IMR-90 (cell line): ENCODE data around the gene HAGHL. TPM values are rescaled to one million over a fixed set of nuclear protein-coding genes. Genes with fewer than 3 reads are reported as not detected.

Experiments
- ATAC-seq: fragments of 200-7000 bp; cut with Tn5 transposase; 2 replicates; pipeline ENCODE4 v1.9.1; 2020; ENCODE audit warnings: low read depth, mild to moderate bottlenecking, moderate library complexity
- BruUV-seq: library from RNA; stranded (reverse); fragments of 400-500 nt; replicated peaks from 2 replicates; lab custom pipeline; 2021; lab: Mats Ljungman, UMichigan
- CTCF ChIA-PET: fragments of 300-600 bp; formaldehyde crosslinking; extraction: SDS; loops from one replicate; lab custom pipeline; 2021; ENCODE audit warnings: antibody characterized with exemption; lab: Yijun Ruan, JAX
- POLR2A ChIA-PET: fragments of 300-600 bp; sonication (Branson Sonifier 250); formaldehyde crosslinking; loops from one replicate; lab custom pipeline; 2022; ENCODE audit warnings: antibody characterized with exemption; ENCODE audit not compliant: unreplicated experiment; lab: Charles Lee
- DNase-seq: peaks from one replicate; pipeline ENCODE4 v3.0.0; 2013
- H2AFZ ChIP-seq: replicated peaks from 2 replicates; pipeline ENCODE3; 2013; ENCODE audit warnings: low read length, mild to moderate bottlenecking; ENCODE audit not compliant: poor library complexity
- H2AK5ac ChIP-seq: 2 replicates; pipeline ENCODE4 v1.6.1; 2013; ENCODE audit warnings: low read depth, low read length, inconsistent platforms
- H2AK9ac ChIP-seq: replicated peaks from 2 replicates; pipeline ENCODE3; 2013; ENCODE audit warnings: mild to moderate bottlenecking, low read depth, low read length, moderate library complexity; ENCODE audit not compliant: poor library complexity
- H2BK120ac ChIP-seq: 2 replicates; pipeline ENCODE4 v1.6.1; 2013; ENCODE audit warnings: low read depth, low read length, inconsistent platforms
- H2BK15ac ChIP-seq: 3 replicates; pipeline ENCODE4 v1.6.1; 2013; ENCODE audit warnings: low read depth, low read length, inconsistent platforms
- H2BK20ac ChIP-seq: 2 replicates; pipeline ENCODE4 v1.6.1; 2013; ENCODE audit warnings: low read depth, mild to moderate bottlenecking, inconsistent platforms, low read length, moderate library complexity
- H2BK5ac ChIP-seq: 2 replicates; pipeline ENCODE4 v1.6.1; 2013; ENCODE audit warnings: mild to moderate bottlenecking, low read depth, low read length, inconsistent platforms; ENCODE audit not compliant: poor library complexity, severe bottlenecking
- H3K14ac ChIP-seq: replicated peaks from 2 replicates; pipeline ENCODE4 v1.6.1; 2013; ENCODE audit warnings: low read depth, low read length, inconsistent platforms
- H3K18ac ChIP-seq: 2 replicates; pipeline ENCODE4 v1.6.1; 2013; ENCODE audit warnings: low read depth, low read length, control low read depth
- H3K23ac ChIP-seq: 2 replicates; pipeline ENCODE4 v1.6.1; 2013; ENCODE audit warnings: low read depth, low read length, inconsistent platforms
- H3K27ac ChIP-seq: 2 replicates; pipeline ENCODE4 v1.5.1; 2013; ENCODE audit warnings: mild to moderate bottlenecking, control low read depth, low read length; ENCODE audit not compliant: insufficient read depth
- H3K27me3 ChIP-seq: 2 replicates; pipeline ENCODE4 v1.6.1; 2013; ENCODE audit warnings: low read length; ENCODE audit not compliant: control insufficient read depth, insufficient read depth
- H3K36me3 ChIP-seq: 2 replicates; pipeline ENCODE4 v1.6.1; 2013; ENCODE audit warnings: low read length, mixed read lengths; ENCODE audit not compliant: control insufficient read depth, insufficient read depth
- H3K4ac ChIP-seq: 2 replicates; pipeline ENCODE4 v1.6.1; 2013; ENCODE audit warnings: low read depth, low read length, inconsistent platforms
- H3K4me1 ChIP-seq: 2 replicates; pipeline ENCODE4 v1.6.1; 2013; ENCODE audit warnings: low read length, mixed read lengths; ENCODE audit not compliant: control insufficient read depth, insufficient read depth
- H3K4me2 ChIP-seq: 2 replicates; pipeline ENCODE4 v1.6.1; 2013; ENCODE audit warnings: low read depth, mild to moderate bottlenecking, control low read depth, low read length, moderate library complexity
- H3K4me3 ChIP-seq: 2 replicates; pipeline ENCODE4 v1.5.1; 2013; ENCODE audit warnings: low read depth, mild to moderate bottlenecking, control low read depth, low read length, moderate library complexity; ENCODE audit not compliant: insufficient read depth
- H3K56ac ChIP-seq: 2 replicates; pipeline ENCODE4 v1.6.1; 2013; ENCODE audit warnings: low read length, inconsistent platforms; ENCODE audit not compliant: insufficient read depth; ENCODE audit errors: extremely low read depth
- H3K79me1 ChIP-seq, 2 experiments: 2 replicates each; pipeline ENCODE4 v1.6.1; 2013; ENCODE audit warnings: low read length in 2 of 2, inconsistent platforms in 1 of 2, low read depth in 1 of 2
- H3K9ac ChIP-seq: 2 replicates; pipeline ENCODE4 v1.6.1; 2013; ENCODE audit warnings: low read depth, low read length, control low read depth
- H3K9me1 ChIP-seq: 2 replicates; pipeline ENCODE4 v1.6.1; 2013; ENCODE audit warnings: low read length, inconsistent platforms; ENCODE audit not compliant: insufficient read depth
- H3K9me3 ChIP-seq: 2 replicates; pipeline ENCODE4 v1.6.1; 2013; ENCODE audit warnings: low read length; ENCODE audit not compliant: control insufficient read depth, insufficient read depth
- H4K20me1 ChIP-seq: 2 replicates; pipeline ENCODE4 v1.6.1; 2013; ENCODE audit warnings: low read length, inconsistent platforms; ENCODE audit not compliant: insufficient read depth
- H4K5ac ChIP-seq: 2 replicates; pipeline ENCODE4 v1.6.1; 2013; ENCODE audit warnings: mild to moderate bottlenecking, low read depth, low read length, control low read depth
- H4K8ac ChIP-seq, 2 experiments: 2 replicates each; pipeline ENCODE4 v1.6.1; 2013; ENCODE audit warnings: low read depth in 2 of 2, low read length in 2 of 2, control low read depth in 1 of 2, inconsistent platforms in 1 of 2
- H4K91ac ChIP-seq: 2 replicates; pipeline ENCODE4 v1.6.1; 2013; ENCODE audit warnings: low read depth, low read length, inconsistent platforms; ENCODE audit not compliant: insufficient read depth
- MAFK ChIP-seq: IDR thresholded peaks from 2 replicates; pipeline ENCODE4 v1.6.1; 2012; ENCODE audit warnings: low read depth, low read length, improper control_type of control experiment
- MXI1 ChIP-seq: IDR thresholded peaks from 2 replicates; pipeline ENCODE4 v1.6.1; 2012; ENCODE audit warnings: low read depth, mild to moderate bottlenecking, low read length, moderate library complexity, borderline replicate concordance
- POLR2A ChIP-seq: IDR thresholded peaks from 2 replicates; pipeline ENCODE4 v1.6.1; 2012; ENCODE audit warnings: mild to moderate bottlenecking, low read depth, low read length
- RAD21 ChIP-seq: IDR thresholded peaks from 2 replicates; pipeline ENCODE4 v1.6.1; 2012; ENCODE audit warnings: low read length, improper control_type of control experiment
- RFX5 ChIP-seq: IDR thresholded peaks from 2 replicates; pipeline ENCODE4 v1.8.0; 2012; ENCODE audit warnings: low read depth, mild to moderate bottlenecking, low read length, moderate library complexity
- WGBS, 2 experiments: methylation state at CpG; one replicate each; pipeline versions ENCODE4 v1.1.5 to v1.1.7; 2013; ENCODE audit warnings: missing lambda C conversion rate in 2 of 2; ENCODE audit not compliant: insufficient read length in 1 of 2; ENCODE audit errors: extremely low coverage in 2 of 2; 5-methylcytosine and 5-hydroxymethylcytosine counted together
- dilution Hi-C: fragments of 300-500 bp; cut with HindIII; formaldehyde crosslinking; loops from one replicate; pipeline ENCODE4 v1.14.3; 2018; ENCODE audit warnings: low sequenced_read_pairs; ENCODE audit not compliant: unreplicated experiment
- in situ Hi-C: fragments of 300-500 bp; cut with MboI; formaldehyde crosslinking; loops from 3 replicates; pipeline ENCODE4 v1.14.3; 2019; ENCODE audit warnings: low sequenced_read_pairs, inconsistent platforms, mixed read lengths
- intact Hi-C: fragments of 100-400 bp; cut with micrococcal nuclease; formaldehyde crosslinking; loops from 2 replicates; pipeline ENCODE4 v1.10.0; 2022
- microRNA-seq, 2 experiments: library from miRNA; stranded (forward) in 1 of 2; unstranded in 1 of 2; fragments of 10-50 nt in 1 of 2; fragments of <30 nt in 1 of 2; gene quantifications in 1 of 2; microRNA quantifications in 1 of 2; one replicate each; pipeline versions ENCODE3 to v1.1.0; 2013 to 2020; ENCODE audit not compliant: insufficient read depth in 1 of 2, insufficient read length in 1 of 2, unreplicated experiment in 1 of 2
- polyA plus RNA-seq, 3 experiments: library from polyadenylated mRNA; depleted of rRNA; stranded (reverse); fragments of >200 nt; gene quantifications; 2 replicates each; pipeline ENCODE4 v1.2.3, GENCODE V29; 2012; ENCODE audit warnings: low replicate concordance in 1 of 3
- small RNA-seq, 5 experiments: library from RNA; depleted of rRNA; stranded (forward); fragments of <200 nt; gene quantifications; one replicate each; pipeline ENCODE3, GENCODE V24; 2012
- total RNA-seq: library from RNA; depleted of rRNA; stranded (reverse); fragments of >200 nt; gene quantifications from 2 replicates; pipeline ENCODE4 v1.2.3, GENCODE V29; 2012; rRNA removed
- TF ChIP-seq, protein P1 (sequence below): conservative IDR thresholded peaks from 2 replicates; pipeline ENCODE4 v1.5.1; 2012; ENCODE audit warnings: mild to moderate bottlenecking, low read depth, low read length, improper control_type of control experiment

HAGHL gene
- total and polyA plus RNA-seq, 2 of the 4 experiments (the other 2 are of a cell fraction): 3.0 to 12.5 TPM

GRCh38 chr16:778909-779527 lies 52.1 kb downstream of the HAGHL start:
- intact Hi-C loops: no loop called here
- Histone ChIP-seq H2AFZ (no peak overlapping the region), H2BK5ac (no peak overlapping the region), H4K5ac (no peak overlapping the region), H3K9ac (no peak overlapping the region), H3K18ac (no peak overlapping the region), H3K4ac (no peak overlapping the region), H3K9me1 (no peaks in the 10 kb centered on the region), H3K4me2 (no peak overlapping the region), H3K9me3 (no peaks in the 10 kb centered on the region), H4K20me1 (no peaks in the 10 kb centered on the region), H4K8ac (no peak overlapping the region), H3K27ac (no peak overlapping the region), H3K79me1 (no peaks in the 10 kb centered on the region), H2BK120ac (no peak overlapping the region), H2BK20ac (no peak overlapping the region), H2BK15ac (no peak overlapping the region), H3K4me3 (no peak overlapping the region), H3K4me1 (peaks cover 5% of the 10 kb centered on the region; the same call in 1 of the 2 replicates), H4K91ac (no peak overlapping the region), H3K23ac (no peak overlapping the region), H2AK5ac (no peak overlapping the region), H2AK9ac (no peak overlapping the region), H3K14ac (no peak overlapping the region), H3K56ac (no peak overlapping the region), H3K27me3 (peaks cover 9% of the 10 kb centered on the region; the same call in 1 of the 2 replicates), H3K36me3 (no peaks in the 10 kb centered on the region)
- ChIA-PET POLR2A (no interaction called here), CTCF (no interaction called here)
- dilution Hi-C loops: no loop called here
- ATAC-seq: no peak
- TF ChIP-seq POLR2A (no peak), RFX5 (no peak), MXI1 (no peak), RAD21 (no peak), MAFK (no peak)
- TF ChIP-seq, protein P1, sequence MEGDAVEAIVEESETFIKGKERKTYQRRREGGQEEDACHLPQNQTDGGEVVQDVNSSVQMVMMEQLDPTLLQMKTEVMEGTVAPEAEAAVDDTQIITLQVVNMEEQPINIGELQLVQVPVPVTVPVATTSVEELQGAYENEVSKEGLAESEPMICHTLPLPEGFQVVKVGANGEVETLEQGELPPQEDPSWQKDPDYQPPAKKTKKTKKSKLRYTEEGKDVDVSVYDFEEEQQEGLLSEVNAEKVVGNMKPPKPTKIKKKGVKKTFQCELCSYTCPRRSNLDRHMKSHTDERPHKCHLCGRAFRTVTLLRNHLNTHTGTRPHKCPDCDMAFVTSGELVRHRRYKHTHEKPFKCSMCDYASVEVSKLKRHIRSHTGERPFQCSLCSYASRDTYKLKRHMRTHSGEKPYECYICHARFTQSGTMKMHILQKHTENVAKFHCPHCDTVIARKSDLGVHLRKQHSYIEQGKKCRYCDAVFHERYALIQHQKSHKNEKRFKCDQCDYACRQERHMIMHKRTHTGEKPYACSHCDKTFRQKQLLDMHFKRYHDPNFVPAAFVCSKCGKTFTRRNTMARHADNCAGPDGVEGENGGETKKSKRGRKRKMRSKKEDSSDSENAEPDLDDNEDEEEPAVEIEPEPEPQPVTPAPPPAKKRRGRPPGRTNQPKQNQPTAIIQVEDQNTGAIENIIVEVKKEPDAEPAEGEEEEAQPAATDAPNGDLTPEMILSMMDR: no peak
- no TSS peak for BruUV-seq
- no peak for DNase-seq
- in situ Hi-C loops: no loop called here
- 86 to 100% methylated on average over 1 to 4 of the region's 6 CpGs for WGBS, 2 experiments

Small RNAs within 50 kb of the gene (microRNA-seq; reads per million reads assigned to microRNA genes)
- 0 reads per million in 2 experiments for gene MIR662

Small RNAs within 50 kb of the gene (small RNA-seq; reads per million reads assigned to genes)
- gene MIR662: 0 reads per million in 5 experiments

Other genes with a start within 250 kb of the HAGHL start
- gene CAPN15, start 199.4 kb upstream of the HAGHL start, total RNA-seq: 9.3 and 11.4 TPM in 2 replicates
- 24.3 and 36.0 TPM in 2 replicates for gene CAPN15, start 199.4 kb upstream of the HAGHL start, polyA plus RNA-seq (2012; rRNA removed)
- gene PRR35, start 166.7 kb upstream of the HAGHL start, total RNA-seq: not detected in 2 replicates
- not detected in 2 replicates for gene PRR35, start 166.7 kb upstream of the HAGHL start, polyA plus RNA-seq (2012; rRNA removed)
- 0.56 and 0.72 TPM in 2 replicates for gene NHLRC4, start 160.1 kb upstream of the HAGHL start, total RNA-seq
- gene NHLRC4, start 160.1 kb upstream of the HAGHL start, polyA plus RNA-seq (2012; rRNA removed): 0.65 and 0.84 TPM in 2 replicates
- 5.9 and 7.2 TPM in 2 replicates for gene PIGQ, start 157.1 kb upstream of the HAGHL start, total RNA-seq
- 36.8 and 40.5 TPM in 2 replicates for gene PIGQ, start 157.1 kb upstream of the HAGHL start, polyA plus RNA-seq (2012; rRNA removed)
- 6.8 and 6.9 TPM in 2 replicates for gene RAB40C, start 137.0 kb upstream of the HAGHL start, total RNA-seq
- 13.7 and 15.3 TPM in 2 replicates for gene RAB40C, start 137.0 kb upstream of the HAGHL start, polyA plus RNA-seq (2012; rRNA removed)
- not detected in 2 replicates for gene WFIKKN1, start 96.1 kb upstream of the HAGHL start, total RNA-seq
- 0.10 and 0.23 TPM in 2 replicates for gene WFIKKN1, start 96.1 kb upstream of the HAGHL start, polyA plus RNA-seq (2012; rRNA removed)
- 40.8 and 46.8 TPM in 2 replicates for gene METTL26, start 90.8 kb upstream of the HAGHL start, total RNA-seq
- gene METTL26, start 90.8 kb upstream of the HAGHL start, polyA plus RNA-seq (2012; rRNA removed): 128 and 184 TPM in 2 replicates
- 6.3 and 8.6 TPM in 2 replicates for gene MCRIP2, start 85.3 kb upstream of the HAGHL start, total RNA-seq
- 19.6 and 27.9 TPM in 2 replicates for gene MCRIP2, start 85.3 kb upstream of the HAGHL start, polyA plus RNA-seq (2012; rRNA removed)
- gene WDR90, start 77.7 kb upstream of the HAGHL start, total RNA-seq: 1.4 and 1.7 TPM in 2 replicates
- 18.7 and 21.7 TPM in 2 replicates for gene WDR90, start 77.7 kb upstream of the HAGHL start, polyA plus RNA-seq (2012; rRNA removed)
- 20.0 and 20.3 TPM in 2 replicates for gene RHOT2, start 59.0 kb upstream of the HAGHL start, total RNA-seq
- 181 and 228 TPM in 2 replicates for gene RHOT2, start 59.0 kb upstream of the HAGHL start, polyA plus RNA-seq (2012; rRNA removed)
- 0.72 and 0.83 TPM in 2 replicates for gene RHBDL1, start 51.4 kb upstream of the HAGHL start, total RNA-seq
- 4.1 and 4.8 TPM in 2 replicates for gene RHBDL1, start 51.4 kb upstream of the HAGHL start, polyA plus RNA-seq (2012; rRNA removed)
- 162 and 183 TPM in 2 replicates for gene STUB1, start 46.7 kb upstream of the HAGHL start, total RNA-seq
- gene STUB1, start 46.7 kb upstream of the HAGHL start, polyA plus RNA-seq (2012; rRNA removed): 186 and 195 TPM in 2 replicates
- 17.2 and 17.7 TPM in 2 replicates for gene JMJD8, start 42.8 kb upstream of the HAGHL start, total RNA-seq
- 62.5 and 72.2 TPM in 2 replicates for gene JMJD8, start 42.8 kb upstream of the HAGHL start, polyA plus RNA-seq (2012; rRNA removed)
- 0.72 and 1.1 TPM in 2 replicates for gene WDR24, start 36.7 kb upstream of the HAGHL start, total RNA-seq
- gene WDR24, start 36.7 kb upstream of the HAGHL start, polyA plus RNA-seq (2012; rRNA removed): 8.7 and 10.8 TPM in 2 replicates
- 0.18 and 0.56 TPM in 2 replicates for gene FBXL16, start 21.3 kb upstream of the HAGHL start, total RNA-seq
- 2.2 and 3.0 TPM in 2 replicates for gene FBXL16, start 21.3 kb upstream of the HAGHL start, polyA plus RNA-seq (2012; rRNA removed)
- gene METRN, start 12.0 kb upstream of the HAGHL start, total RNA-seq: 6.1 and 8.6 TPM in 2 replicates
- gene METRN, start 12.0 kb upstream of the HAGHL start, polyA plus RNA-seq (2012; rRNA removed): 48.2 and 91.1 TPM in 2 replicates
- gene ANTKMT, start 6.0 kb upstream of the HAGHL start, total RNA-seq: 7.3 and 7.5 TPM in 2 replicates
- 16.2 and 25.7 TPM in 2 replicates for gene ANTKMT, start 6.0 kb upstream of the HAGHL start, polyA plus RNA-seq (2012; rRNA removed)
- 0.54 and 0.56 TPM in 2 replicates for gene CCDC78, start 663 bp upstream of the HAGHL start, total RNA-seq
- gene CCDC78, start 663 bp upstream of the HAGHL start, polyA plus RNA-seq (2012; rRNA removed): 4.6 and 5.5 TPM in 2 replicates
- 13.9 and 17.0 TPM in 2 replicates for gene CIAO3, start 13.9 kb downstream of the HAGHL start, total RNA-seq
- gene CIAO3, start 13.9 kb downstream of the HAGHL start, polyA plus RNA-seq (2012; rRNA removed): 20.2 and 20.5 TPM in 2 replicates
- not detected in 2 replicates for gene MSLN, start 33.6 kb downstream of the HAGHL start, total RNA-seq
- 0.14 and 0.22 TPM in 2 replicates for gene MSLN, start 33.6 kb downstream of the HAGHL start, polyA plus RNA-seq (2012; rRNA removed)
- gene RPUSD1, start 61.3 kb downstream of the HAGHL start, total RNA-seq: 11.7 and 13.1 TPM in 2 replicates
- 32.3 and 43.3 TPM in 2 replicates for gene RPUSD1, start 61.3 kb downstream of the HAGHL start, polyA plus RNA-seq (2012; rRNA removed)
- gene CHTF18, start 61.5 kb downstream of the HAGHL start, total RNA-seq: 3.1 and 3.2 TPM in 2 replicates
- gene CHTF18, start 61.5 kb downstream of the HAGHL start, polyA plus RNA-seq (2012; rRNA removed): 21.4 and 28.1 TPM in 2 replicates
- not detected in 2 replicates for gene GNG13, start 73.6 kb downstream of the HAGHL start, total RNA-seq
- gene GNG13, start 73.6 kb downstream of the HAGHL start, polyA plus RNA-seq (2012; rRNA removed): not detected in 2 replicates
- 6.7 and 13.1 TPM in 2 replicates for gene LMF1, start 243.9 kb downstream of the HAGHL start, total RNA-seq
- gene LMF1, start 243.9 kb downstream of the HAGHL start, polyA plus RNA-seq (2012; rRNA removed): 7.7 and 11.0 TPM in 2 replicates